GM12878 (cell line): ENCODE data around the gene FBXW8. TPM values are rescaled to one million over a fixed set of nuclear protein-coding genes. Genes with fewer than 3 reads are reported as not detected.

Experiments
- BCL11A ChIP-seq: IDR thresholded peaks from 2 replicates; pipeline ENCODE4 v1.6.1; 2011; ENCODE audit warnings: low read depth, low read length
- CTCF ChIP-seq, 3 experiments: IDR thresholded peaks in 2 of 3; conservative IDR thresholded peaks in 1 of 3; 2 replicates each; pipeline ENCODE4 v1.5.1; 2011; ENCODE audit warnings: low read depth in 3 of 3, low read length in 3 of 3, mild to moderate bottlenecking in 3 of 3, control low read depth in 2 of 3, moderate library complexity in 2 of 3, inconsistent platforms in 1 of 3, mixed read lengths in 1 of 3; ENCODE audit not compliant: control insufficient read depth in 2 of 3, insufficient read depth in 1 of 3; ENCODE audit errors: extremely low read depth in 1 of 3
- FOS ChIP-seq: IDR thresholded peaks from 3 replicates; pipeline ENCODE4 v1.6.1; 2011; ENCODE audit warnings: borderline replicate concordance; ENCODE audit not compliant: insufficient read length; ENCODE audit errors: extremely low read depth
- FOXM1 ChIP-seq: IDR thresholded peaks from 2 replicates; pipeline ENCODE4 v1.6.1; 2012; ENCODE audit warnings: low read depth, mild to moderate bottlenecking, inconsistent platforms, low read length, moderate library complexity
- GABPA ChIP-seq: IDR thresholded peaks from 2 replicates; pipeline ENCODE4 v1.6.1; 2014; ENCODE audit warnings: antibody characterized with exemption, low read depth, mild to moderate bottlenecking, inconsistent platforms
- MXI1 ChIP-seq: fragments of 150-350 bp; IDR thresholded peaks from 2 replicates; pipeline ENCODE4 v1.6.1; 2011; ENCODE audit warnings: low read depth, mild to moderate bottlenecking, inconsistent platforms, low read length, improper control_type of control experiment
- PML ChIP-seq: IDR thresholded peaks from 2 replicates; pipeline ENCODE4 v1.6.1; 2012; ENCODE audit warnings: low read length, inconsistent platforms
- POU2F2 ChIP-seq: IDR thresholded peaks from 3 replicates; pipeline ENCODE4 v1.6.1; 2011; ENCODE audit warnings: low read depth, mild to moderate bottlenecking, low read length, borderline replicate concordance
- RAD21 ChIP-seq: IDR thresholded peaks from 2 replicates; pipeline ENCODE4 v1.6.1; 2011; ENCODE audit warnings: mild to moderate bottlenecking, low read depth, low read length, moderate library complexity; ENCODE audit not compliant: insufficient read depth
- STAT3 ChIP-seq: IDR thresholded peaks from 2 replicates; pipeline ENCODE4 v1.6.1; 2011; ENCODE audit warnings: low read depth, low read length, improper control_type of control experiment
- SUZ12 ChIP-seq: fragments of 200-600 bp; sonication (generic); IDR thresholded peaks from one replicate; pipeline ENCODE4 v1.6.1; 2018; ENCODE audit warnings: antibody characterized with exemption, mild to moderate bottlenecking; ENCODE audit not compliant: unreplicated experiment
- ZNF217 ChIP-seq: fragments of 450-650 bp; IDR thresholded peaks from 2 replicates; pipeline ENCODE4 v1.6.1; 2017; ENCODE audit warnings: antibody characterized with exemption, mild to moderate bottlenecking
- polyA plus RNA-seq, 11 experiments: library from polyadenylated mRNA; depleted of rRNA in 4 of 11; unstranded in 6 of 11; stranded (reverse) in 5 of 11; fragments of >200 nt; fragmentation: Nextera tagmentation in 4 of 11; fragmentation: Illumina TruSeq in 1 of 11; extraction: Ambion mirVana in 4 of 11; extraction: Trizol in 1 of 11; gene quantifications; 1 replicate in 1 of 11; 2 replicates in 10 of 11; pipeline versions ENCODE4 v1.2.1 to v1.2.3, GENCODE V29; 2011 to 2016; ENCODE audit warnings: inconsistent platforms in 2 of 11, missing spikeins in 2 of 11, low read depth in 1 of 11
- total RNA-seq, 4 experiments: library from RNA; depleted of rRNA in 3 of 4; stranded (reverse); fragments of >200 nt in 3 of 4; fragmentation: Illumina TruSeq in 1 of 4; extraction: Trizol in 1 of 4; gene quantifications; 2 replicates each; pipeline versions ENCODE4 v1.2.1 to v1.2.3, GENCODE V29; 2013 to 2021
- TF ChIP-seq, protein P1 (sequence below): fragments of 450-650 bp; IDR thresholded peaks from 2 replicates; pipeline ENCODE4 v1.6.1; 2016; ENCODE audit warnings: mild to moderate bottlenecking, moderate library complexity, borderline replicate concordance
- TF ChIP-seq, protein P2 (sequence below): fragments of 450-650 bp; IDR thresholded peaks from 2 replicates; pipeline ENCODE4 v1.6.1; 2017; ENCODE audit warnings: borderline replicate concordance
- TF ChIP-seq, protein P3 (sequence below): fragments of 450-650 bp; IDR thresholded peaks from 2 replicates; pipeline ENCODE4 v1.6.1; 2017; ENCODE audit warnings: low read depth, mild to moderate bottlenecking, moderate library complexity

FBXW8 gene
- total and polyA plus RNA-seq, 10 of the 15 experiments (the other 5 are each of a cell fraction or from before 2014, with no cell fraction given) = 0.49 to 7.5 (median 4.4) TPM

GRCh38 chr12:117064596-117064995 is 153.8 kb downstream of the FBXW8 start (continued):
- TF ChIP-seq, protein P1, sequence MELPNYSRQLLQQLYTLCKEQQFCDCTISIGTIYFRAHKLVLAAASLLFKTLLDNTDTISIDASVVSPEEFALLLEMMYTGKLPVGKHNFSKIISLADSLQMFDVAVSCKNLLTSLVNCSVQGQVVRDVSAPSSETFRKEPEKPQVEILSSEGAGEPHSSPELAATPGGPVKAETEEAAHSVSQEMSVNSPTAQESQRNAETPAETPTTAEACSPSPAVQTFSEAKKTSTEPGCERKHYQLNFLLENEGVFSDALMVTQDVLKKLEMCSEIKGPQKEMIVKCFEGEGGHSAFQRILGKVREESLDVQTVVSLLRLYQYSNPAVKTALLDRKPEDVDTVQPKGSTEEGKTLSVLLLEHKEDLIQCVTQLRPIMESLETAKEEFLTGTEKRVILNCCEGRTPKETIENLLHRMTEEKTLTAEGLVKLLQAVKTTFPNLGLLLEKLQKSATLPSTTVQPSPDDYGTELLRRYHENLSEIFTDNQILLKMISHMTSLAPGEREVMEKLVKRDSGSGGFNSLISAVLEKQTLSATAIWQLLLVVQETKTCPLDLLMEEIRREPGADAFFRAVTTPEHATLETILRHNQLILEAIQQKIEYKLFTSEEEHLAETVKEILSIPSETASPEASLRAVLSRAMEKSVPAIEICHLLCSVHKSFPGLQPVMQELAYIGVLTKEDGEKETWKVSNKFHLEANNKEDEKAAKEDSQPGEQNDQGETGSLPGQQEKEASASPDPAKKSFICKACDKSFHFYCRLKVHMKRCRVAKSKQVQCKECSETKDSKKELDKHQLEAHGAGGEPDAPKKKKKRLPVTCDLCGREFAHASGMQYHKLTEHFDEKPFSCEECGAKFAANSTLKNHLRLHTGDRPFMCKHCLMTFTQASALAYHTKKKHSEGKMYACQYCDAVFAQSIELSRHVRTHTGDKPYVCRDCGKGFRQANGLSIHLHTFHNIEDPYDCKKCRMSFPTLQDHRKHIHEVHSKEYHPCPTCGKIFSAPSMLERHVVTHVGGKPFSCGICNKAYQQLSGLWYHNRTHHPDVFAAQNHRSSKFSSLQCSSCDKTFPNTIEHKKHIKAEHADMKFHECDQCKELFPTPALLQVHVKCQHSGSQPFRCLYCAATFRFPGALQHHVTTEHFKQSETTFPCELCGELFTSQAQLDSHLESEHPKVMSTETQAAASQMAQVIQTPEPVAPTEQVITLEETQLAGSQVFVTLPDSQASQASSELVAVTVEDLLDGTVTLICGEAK = no peak
- TF ChIP-seq, protein P2, sequence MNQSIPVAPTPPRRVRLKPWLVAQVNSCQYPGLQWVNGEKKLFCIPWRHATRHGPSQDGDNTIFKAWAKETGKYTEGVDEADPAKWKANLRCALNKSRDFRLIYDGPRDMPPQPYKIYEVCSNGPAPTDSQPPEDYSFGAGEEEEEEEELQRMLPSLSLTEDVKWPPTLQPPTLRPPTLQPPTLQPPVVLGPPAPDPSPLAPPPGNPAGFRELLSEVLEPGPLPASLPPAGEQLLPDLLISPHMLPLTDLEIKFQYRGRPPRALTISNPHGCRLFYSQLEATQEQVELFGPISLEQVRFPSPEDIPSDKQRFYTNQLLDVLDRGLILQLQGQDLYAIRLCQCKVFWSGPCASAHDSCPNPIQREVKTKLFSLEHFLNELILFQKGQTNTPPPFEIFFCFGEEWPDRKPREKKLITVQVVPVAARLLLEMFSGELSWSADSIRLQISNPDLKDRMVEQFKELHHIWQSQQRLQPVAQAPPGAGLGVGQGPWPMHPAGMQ = no peak
- TF ChIP-seq FOS (no peak), FOXM1 (no peak), STAT3 (no peak), ZNF217 (no peak), MXI1 (no peak), GABPA (no peak), BCL11A (no peak), PML (no peak), SUZ12 (no peak), RAD21 (no peak), CTCF (IDR thresholded peaks at IDR 0.05 in 2 of 3, conservative IDR thresholded peaks at IDR 0.05 in 1 of 3; ENCODE audit: control insufficient read depth in 2 of 3, extremely low read depth in 1 of 3, insufficient read depth in 1 of 3, low read depth in 3 of 3, low read length in 3 of 3) (no peak), POU2F2 (no peak)
- TF ChIP-seq, protein P3, sequence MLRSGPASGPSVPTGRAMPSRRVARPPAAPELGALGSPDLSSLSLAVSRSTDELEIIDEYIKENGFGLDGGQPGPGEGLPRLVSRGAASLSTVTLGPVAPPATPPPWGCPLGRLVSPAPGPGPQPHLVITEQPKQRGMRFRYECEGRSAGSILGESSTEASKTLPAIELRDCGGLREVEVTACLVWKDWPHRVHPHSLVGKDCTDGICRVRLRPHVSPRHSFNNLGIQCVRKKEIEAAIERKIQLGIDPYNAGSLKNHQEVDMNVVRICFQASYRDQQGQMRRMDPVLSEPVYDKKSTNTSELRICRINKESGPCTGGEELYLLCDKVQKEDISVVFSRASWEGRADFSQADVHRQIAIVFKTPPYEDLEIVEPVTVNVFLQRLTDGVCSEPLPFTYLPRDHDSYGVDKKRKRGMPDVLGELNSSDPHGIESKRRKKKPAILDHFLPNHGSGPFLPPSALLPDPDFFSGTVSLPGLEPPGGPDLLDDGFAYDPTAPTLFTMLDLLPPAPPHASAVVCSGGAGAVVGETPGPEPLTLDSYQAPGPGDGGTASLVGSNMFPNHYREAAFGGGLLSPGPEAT = no peak
